ENCODE measurements around the gene MIEF1.
"Not testable (repeated sequence)": the region's sequence is repeated elsewhere in the genome, so short reads cannot be mapped to it uniquely, and the experiment has no call there.

MIEF1 gene

GRCh38 chr22:39517470-39517869 lies 15.4 kb downstream of the MIEF1 start:
- DNase-seq: no peak

DNA sequence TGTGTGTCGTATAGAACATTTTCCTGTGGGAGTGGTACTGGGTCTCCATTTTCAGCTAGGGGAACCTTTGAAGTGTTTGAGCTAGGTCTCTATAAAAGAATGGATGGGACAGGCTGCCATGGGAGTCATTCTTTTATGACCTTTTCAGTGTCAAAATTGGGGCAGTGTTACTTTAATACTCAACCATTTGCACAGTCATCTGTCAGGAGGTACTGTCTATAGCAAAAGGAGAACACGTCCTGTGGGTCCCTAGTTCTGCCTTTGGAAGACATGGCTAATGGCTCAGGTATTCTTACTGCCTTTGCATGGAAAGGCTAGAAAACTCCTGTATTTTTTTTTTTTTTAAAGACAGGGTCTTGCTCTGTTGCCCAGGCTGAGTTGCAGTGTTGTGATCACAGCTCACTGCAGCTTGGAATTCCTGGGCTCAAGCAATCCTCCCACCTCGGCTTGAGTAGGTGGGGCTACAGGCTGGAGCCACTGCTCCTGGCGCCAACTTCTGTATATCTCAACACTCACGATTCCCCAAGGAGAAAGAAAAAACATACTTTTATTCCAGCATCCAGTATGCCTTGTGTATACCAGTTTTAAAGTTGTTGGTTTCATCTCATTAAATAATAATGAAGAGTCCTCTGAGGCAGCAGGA lies 16.2 kb downstream of the MIEF1 start:
- no peak for DNase-seq

DNA sequence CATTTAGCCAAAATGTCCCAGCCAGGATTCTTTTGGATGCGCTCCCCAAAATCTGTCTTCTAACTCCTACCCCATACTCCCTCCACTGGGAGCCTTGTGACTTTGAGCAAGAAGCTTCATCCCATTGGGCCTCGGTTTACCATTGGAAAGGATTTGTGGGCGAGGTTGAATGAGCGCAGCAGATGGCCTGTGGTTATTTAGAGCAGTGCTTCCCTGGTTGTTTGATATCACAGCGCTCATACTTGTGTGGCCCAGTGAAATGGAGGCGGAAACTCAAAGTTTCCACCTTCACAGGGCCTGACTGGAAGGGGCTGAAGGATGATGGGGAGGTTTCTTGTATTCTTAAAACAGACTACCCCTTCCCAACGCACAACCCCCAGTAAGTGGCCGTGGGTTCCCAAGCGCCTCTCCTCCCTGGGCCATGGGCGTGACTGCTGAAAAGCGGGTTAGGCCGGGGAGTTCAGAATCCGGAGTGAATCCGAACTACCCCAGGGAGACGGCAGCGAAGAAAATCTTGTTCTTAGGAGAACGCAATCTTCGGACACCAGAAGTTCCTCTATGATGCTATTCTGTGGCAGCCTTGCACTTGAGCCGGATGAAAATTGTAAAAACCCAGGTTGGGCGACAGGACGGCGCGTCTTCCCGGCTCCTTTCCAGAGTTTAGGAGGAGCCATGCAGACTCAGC lies 17.0 kb downstream of the MIEF1 start:
- DNase-seq: no peak

DNA sequence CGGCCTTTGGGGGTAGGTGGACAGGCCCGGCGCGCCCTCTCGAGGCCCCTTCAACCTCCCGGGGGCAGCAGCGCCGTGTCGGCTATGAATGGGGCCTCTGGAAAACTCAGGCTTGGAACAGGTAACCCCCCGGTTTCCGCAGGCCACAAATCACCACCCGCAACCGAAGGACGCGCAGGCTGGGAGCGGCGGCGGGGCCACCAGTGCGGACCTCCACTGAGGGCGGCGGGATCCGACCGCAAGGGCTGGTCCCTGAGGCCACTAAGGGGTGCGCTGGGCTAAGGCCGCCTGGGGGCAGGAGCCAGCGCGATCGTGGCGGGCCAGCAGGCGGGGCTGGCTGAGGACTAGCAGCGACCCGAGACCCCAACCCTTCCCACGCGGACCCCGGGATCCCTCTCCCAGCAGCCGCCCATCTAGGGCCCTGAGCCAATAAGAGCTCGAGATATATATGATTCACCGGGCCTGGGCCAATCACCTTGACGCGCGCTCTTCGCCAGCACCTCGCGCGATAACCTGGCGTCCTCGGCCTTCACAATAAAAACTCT lies 17.7 kb downstream of the MIEF1 start:
- DNase-seq: peak; percentile 99

GRCh38 chr22:39520226-39521105 lies 18.4 kb downstream of the MIEF1 start, which contains the start of gene ATF4:
Gene ATF4 (plus strand): TSS chr22:39520562. CDS start chr22:39521446, 884 bp downstream.
- DNase-seq: peak; percentile 96

- DNase-seq: not testable (repeated sequence)
Observed at GRCh38 chr22:39521106-39521885, 19.2 kb downstream of the MIEF1 start.

DNA sequence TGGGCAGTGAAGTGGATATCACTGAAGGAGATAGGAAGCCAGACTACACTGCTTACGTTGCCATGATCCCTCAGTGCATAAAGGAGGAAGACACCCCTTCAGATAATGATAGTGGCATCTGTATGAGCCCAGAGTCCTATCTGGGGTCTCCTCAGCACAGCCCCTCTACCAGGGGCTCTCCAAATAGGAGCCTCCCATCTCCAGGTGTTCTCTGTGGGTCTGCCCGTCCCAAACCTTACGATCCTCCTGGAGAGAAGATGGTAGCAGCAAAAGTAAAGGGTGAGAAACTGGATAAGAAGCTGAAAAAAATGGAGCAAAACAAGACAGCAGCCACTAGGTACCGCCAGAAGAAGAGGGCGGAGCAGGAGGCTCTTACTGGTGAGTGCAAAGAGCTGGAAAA lies 20.0 kb downstream of the MIEF1 start:
- not testable (repeated sequence) for DNase-seq

DNA sequence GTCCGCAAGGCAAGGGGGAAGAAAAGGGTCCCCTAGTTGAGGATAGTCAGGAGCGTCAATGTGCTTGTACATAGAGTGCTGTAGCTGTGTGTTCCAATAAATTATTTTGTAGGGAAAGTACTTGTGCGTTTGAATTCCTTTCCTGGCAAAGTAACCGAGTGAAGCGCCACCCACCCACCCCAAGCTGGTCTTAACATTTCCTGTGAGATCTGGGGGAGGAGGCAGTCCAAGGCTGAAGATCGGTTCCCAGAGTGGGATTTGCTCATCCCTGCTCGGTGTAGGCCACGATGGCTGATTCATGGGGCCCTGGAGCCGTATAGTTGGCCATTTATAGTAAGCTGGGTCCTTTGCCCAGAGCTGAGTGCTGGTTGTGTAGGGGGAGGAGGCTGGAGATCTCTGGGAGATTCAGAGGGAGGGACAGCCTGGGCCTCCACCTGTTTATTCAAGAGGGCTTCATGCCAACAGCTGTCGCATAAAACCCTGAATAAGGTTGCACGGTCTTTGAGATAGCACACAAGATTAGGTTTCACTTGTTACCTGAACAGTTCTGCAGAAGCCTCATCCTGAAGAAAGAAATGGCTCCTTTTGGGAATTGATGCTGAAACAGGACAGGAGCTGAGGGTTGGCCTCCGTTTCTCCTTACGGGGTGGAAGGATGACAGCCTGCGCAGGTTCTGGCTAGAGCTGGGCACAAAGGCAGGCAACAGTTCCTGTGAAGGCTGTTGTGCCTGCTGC lies 20.6 kb downstream of the MIEF1 start:
- DNase-seq: peak; percentile 23

DNA sequence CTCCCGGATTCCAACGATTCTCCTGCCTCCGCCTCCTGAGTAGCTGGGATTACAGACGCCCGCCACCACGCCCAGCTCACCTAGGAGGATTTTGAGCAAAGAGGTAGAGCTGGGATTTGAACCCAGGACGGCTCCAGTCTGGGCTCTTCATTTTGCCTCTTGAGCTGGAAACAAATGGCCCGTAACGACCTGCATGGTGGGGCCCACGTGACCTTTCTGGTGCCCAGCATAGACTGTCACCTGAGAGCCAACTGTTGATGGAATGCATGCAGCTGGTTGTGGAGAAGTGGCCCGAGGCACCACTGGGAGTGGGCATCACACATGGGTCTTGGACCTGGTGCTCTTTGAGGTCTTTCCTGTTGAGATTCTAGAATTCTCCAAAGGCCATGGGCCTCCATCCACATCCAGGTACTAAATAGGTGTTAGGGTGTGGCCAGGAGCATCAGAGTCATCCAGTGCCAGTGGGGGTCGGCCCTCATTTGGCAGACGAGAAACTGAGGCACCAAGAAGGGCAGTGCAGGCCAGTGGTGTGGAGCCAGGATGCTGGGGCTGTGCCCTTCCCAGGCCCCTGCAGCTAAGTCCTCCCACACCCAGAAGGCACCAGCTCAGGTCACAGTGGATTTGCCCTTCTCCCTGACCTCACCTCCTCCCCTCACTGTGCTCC lies 22.1 kb downstream of the MIEF1 start:
- no peak for DNase-seq

- no peak for DNase-seq
Observed at GRCh38 chr22:39524753-39525657, 22.9 kb downstream of the MIEF1 start.

DNA sequence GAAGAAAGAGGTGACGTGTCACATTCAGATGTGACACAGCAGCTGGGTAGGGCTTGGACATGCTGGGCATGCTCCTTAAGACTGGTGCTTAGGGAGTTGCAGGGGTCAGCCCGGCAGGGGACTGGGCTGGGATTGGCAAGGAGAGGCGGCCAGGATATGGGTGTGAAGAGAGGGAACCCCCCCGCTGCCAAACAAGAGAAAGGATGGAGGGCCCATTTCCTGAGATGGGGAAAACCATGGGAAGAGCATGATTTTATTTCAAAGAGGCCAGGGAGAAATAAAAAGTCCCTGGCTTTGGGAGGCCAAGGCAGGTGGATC lies 23.5 kb downstream of the MIEF1 start:
- DNase-seq: no peak

DNA sequence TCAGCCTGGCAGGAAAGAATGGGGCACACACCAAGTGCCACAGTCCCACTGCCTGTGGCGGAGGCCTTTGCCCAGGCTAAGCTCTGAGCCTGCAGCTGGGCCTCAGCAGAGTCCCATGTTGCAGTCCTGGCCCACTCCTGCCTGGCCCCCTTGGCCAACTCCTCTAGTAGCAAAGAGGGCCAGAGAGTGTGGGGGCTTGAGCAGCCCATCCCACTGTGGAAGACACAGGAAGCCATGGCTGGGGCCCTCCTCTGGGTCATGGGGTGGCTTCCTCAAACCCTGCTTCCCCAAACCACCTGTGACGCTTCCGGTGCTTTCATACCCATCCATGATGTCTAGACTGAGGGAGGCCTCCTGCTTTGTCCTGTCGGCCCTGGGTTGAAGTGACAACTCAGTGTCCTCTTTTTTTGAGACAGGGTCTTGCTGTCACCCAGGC lies 24.7 kb downstream of the MIEF1 start:
- no peak for DNase-seq

DNA sequence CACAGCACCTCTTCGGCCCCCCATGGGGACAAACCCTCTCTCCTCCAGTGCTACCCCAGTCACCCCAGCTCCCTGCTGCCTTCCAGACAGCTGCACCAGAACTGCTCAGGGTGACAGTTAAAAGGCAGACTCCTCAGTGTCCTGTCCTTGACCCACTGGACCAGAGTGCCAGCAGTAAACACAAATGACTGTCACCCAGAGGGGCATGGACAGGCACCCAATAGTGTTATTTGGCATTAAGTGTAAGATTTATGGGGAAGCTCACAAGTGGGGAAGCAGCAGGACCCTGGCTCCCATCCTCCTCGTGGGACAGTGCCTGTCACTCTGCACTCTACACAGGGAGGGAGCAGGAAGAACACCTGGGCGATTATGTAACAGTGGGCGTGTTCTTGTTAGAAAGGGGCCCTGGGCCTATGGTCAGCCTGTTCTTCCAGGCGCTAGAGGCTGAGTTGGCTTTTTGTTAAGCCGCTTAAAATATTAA lies 25.4 kb downstream of the MIEF1 start:
- no peak for DNase-seq

DNA sequence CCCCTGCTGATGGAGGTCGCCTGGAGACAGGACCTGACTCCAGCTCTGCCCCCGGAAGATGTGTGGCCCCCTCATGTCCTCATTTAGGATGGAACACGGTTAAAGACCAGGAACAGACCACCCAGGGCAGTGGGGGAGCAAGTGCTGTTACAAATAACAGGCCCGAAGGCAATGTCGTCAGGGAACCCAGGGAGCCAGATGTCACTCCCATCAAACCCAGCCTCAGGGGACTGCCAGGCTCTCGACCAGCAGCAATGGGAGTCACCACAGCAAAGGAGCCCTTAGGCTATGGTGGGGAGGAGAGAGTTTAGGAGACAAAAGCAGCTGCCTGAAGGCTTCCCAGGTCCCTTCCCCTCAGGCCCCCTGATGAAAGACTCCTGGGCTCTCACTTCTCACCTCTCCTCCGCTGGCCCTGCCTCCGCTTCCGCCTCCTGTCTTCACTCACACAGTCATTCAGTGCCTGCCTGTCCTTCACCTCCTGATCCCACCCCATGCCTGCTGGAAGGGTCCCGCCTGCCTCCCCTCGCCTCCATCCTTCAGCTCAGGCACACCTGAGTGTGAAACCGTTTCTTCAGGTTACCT lies 26.1 kb downstream of the MIEF1 start:
- no peak for DNase-seq

DNA sequence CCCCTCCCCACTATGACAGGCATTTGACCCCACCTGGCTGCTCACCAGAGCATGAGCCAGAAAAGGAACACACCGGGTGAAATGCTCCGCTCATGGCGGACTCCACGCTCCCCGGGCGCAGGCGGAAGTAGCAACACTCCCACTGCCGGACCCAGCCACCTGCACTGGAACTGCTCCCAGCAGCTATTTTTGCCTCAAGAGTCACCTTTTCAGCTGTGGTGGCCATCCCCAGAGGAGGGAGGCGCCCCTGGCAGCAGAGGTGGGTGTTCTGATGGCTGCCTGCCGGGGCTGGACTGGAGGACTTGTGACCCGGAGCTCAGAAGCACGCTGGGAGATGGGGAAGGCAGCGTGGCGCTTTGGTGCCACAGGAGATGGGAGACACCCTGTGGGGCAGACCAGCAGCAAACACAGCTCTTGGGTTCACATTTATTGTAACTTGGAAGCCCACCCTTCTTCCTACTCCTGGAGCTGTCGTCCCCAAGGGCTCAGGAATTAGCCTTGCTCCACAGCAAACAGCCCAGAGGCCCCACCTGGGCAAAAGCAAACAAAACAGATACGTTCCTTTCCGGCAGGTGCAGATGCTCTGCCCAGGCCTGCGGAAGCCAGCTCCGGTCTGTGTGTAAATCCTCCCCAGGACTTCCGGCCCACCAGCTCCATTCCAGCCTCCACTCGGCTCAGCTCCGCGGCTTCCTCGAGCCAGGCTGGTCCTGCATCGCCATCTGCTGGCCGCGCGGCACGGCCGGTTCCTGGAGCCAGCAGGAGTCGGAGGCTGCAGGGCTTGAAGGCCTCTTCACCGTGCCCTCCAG lies 26.8 kb downstream of the MIEF1 start:
- DNase-seq: peak; percentile 95

DNA sequence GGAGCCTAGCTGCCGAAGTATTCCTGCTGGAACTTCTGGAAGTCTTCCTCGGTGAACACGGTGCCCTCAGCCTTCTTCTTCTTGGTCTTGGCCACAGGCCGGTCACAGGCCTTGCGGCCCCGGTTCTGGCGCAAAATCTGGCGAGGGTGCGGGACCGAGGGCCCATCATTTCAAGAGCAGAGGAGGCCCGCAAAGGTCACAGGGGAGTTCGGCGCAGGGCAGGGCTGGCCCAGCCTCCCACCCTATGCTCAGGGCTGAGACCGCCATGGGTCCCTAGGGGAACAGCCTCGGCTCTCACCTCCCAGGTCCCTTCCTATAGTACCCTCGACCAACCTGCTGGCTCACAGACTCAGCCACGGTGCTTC lies 27.4 kb downstream of the MIEF1 start:
- no peak for DNase-seq

DNA sequence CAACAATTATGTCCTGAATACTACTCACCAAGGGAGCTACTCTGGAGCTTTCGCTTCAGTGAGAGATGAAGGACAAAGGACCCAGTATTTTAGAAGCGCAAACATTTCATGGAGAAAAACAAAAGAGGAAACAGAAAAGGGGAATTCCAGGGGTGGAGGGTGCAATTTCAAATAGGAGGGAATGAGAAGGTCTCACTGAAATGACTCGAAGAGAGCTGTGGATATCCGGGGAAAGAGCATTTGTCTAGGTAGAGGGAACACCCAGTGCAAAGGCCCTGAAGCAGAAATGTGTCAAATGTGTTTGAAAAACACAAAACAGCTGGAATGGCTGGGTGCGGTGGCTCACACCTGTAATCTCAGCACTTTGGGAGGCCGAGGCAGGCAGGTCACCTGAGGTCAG lies 28.0 kb downstream of the MIEF1 start:
- peak; percentile 50 for DNase-seq

- DNase-seq: peak; percentile 38
Observed at GRCh38 chr22:39530692-39531331, 28.7 kb downstream of the MIEF1 start.
